ENCODE results near the gene MPPED1. TPM values are rescaled to one million over a fixed set of nuclear protein-coding genes. Genes with fewer than 3 reads are reported as not detected.

The MPPED1 gene
- total RNA-seq, 1 donor from 2014 or later: 0.37 TPM

DNA sequence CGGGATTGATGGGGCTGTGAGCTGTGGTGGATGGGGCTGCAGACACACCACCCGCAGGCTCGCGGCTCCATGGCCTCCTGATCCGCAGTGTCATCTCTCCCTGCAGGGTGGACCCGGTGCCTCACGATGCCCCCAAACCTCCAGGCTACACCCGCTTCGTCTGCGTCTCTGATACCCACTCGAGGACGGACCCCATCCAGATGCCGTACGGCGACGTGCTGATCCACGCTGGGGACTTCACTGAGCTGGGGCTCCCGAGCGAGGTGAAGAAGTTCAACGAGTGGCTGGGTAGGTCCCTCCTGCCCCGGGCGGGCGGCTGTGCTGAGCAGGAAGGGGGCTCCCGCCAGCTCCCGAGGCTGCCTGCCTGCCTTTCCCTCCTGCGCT is 23.1 kb downstream of the MPPED1 start:
- Mint-ChIP-seq H3K36me3 (ENCODE audit: unreplicated experiment) (no peaks in the 10 kb centered on the region), H3K4me1 (ENCODE audit: low read depth, unreplicated experiment) (no peaks in the 10 kb centered on the region), H3K27me3 (ENCODE audit: unreplicated experiment) (peaks cover 13% of the 10 kb centered on the region), H3K9me3 (ENCODE audit: unreplicated experiment) (peaks cover 8% of the 10 kb centered on the region), H3K4me3 (ENCODE audit: unreplicated experiment) (no peak overlapping the region), H3K27ac (ENCODE audit: unreplicated experiment) (no peak overlapping the region)
- DNase-seq: no peak
- TF ChIP-seq, protein P1, sequence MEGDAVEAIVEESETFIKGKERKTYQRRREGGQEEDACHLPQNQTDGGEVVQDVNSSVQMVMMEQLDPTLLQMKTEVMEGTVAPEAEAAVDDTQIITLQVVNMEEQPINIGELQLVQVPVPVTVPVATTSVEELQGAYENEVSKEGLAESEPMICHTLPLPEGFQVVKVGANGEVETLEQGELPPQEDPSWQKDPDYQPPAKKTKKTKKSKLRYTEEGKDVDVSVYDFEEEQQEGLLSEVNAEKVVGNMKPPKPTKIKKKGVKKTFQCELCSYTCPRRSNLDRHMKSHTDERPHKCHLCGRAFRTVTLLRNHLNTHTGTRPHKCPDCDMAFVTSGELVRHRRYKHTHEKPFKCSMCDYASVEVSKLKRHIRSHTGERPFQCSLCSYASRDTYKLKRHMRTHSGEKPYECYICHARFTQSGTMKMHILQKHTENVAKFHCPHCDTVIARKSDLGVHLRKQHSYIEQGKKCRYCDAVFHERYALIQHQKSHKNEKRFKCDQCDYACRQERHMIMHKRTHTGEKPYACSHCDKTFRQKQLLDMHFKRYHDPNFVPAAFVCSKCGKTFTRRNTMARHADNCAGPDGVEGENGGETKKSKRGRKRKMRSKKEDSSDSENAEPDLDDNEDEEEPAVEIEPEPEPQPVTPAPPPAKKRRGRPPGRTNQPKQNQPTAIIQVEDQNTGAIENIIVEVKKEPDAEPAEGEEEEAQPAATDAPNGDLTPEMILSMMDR (IDR thresholded peaks at IDR 0.05; ENCODE audit: partially characterized antibody, unreplicated experiment): no peak

DNA sequence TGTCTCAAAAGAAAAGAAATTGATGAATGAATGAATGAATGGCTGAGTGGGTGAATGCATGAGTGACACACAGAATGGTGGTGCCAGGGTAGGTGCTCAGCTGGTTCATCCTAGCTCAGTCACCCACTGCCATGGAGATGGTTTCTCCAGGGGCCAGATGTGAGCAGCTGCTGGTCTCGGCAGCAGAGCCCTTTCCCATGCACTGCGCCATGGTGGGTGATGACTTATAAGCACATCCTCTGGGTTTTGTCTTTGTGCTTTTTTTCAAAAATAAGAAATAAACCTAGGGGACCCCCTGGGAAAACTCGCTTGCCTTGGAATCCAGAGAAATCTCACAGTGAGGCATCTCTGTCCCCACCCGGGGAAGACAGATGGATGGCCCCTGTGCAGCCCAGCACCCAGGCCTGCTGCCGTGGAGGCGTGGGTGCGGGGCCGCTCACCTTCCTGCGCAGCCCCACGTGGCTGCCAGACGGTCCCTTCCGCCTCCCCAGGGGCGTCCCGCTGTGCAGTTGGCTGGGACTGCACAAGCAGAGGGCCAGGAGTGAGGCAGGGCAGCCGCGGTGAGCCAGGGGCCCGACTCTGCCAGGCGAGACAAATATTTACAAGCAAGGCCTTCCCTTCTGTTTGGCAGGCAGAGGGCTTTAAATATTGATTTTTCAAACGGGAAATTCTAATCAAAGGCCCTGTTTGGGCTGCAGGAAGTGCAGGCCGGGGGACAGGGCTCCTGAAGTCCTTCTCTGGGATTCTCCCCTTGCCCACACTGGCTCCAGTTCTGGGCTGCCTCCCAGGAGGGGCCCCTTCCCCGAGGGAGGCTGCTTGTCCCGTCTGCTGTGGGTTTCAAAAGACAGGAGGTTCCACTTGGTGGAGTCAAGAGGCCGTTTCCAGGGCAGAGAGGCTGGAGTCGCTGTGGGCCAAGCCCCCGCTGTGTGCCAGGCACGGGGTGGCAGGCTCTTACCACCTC is 24.3 kb downstream of the MPPED1 start:
- TF ChIP-seq, protein P1 (IDR thresholded peaks at IDR 0.05; ENCODE audit: partially characterized antibody, unreplicated experiment): no peak
- H3K9me3 Mint-ChIP-seq (ENCODE audit: unreplicated experiment): peaks cover 11% of the 10 kb centered on the region
- peaks cover 18% of the 10 kb centered on the region for H3K27me3 Mint-ChIP-seq (ENCODE audit: unreplicated experiment)
- no peak for DNase-seq
- H3K27ac Mint-ChIP-seq (ENCODE audit: unreplicated experiment): no peak overlapping the region
- H3K4me3 Mint-ChIP-seq (ENCODE audit: unreplicated experiment): no peak overlapping the region
- no peaks in the 10 kb centered on the region for H3K4me1 Mint-ChIP-seq (ENCODE audit: low read depth, unreplicated experiment)
- no peaks in the 10 kb centered on the region for H3K36me3 Mint-ChIP-seq (ENCODE audit: unreplicated experiment)

DNA sequence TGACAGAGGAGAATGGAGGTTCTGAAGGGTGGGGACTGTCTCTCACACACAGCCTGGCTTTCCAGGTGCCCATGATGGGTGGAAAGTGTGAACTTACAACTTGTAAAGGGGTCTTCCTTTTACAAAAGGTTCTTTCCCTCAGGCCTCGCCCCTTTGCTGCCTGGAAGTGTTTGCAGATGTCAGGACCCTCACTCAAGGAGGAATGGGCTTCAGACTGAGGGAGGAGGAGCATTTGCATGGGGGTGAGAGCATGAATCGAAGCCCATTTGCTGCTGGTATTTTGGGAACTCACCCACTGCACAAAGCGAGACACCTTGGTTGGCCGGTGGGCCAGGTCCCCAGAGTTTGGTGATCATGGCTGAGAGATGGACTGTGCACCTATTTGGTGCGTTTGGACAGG is 25.1 kb downstream of the MPPED1 start:
- Mint-ChIP-seq H3K36me3 (ENCODE audit: unreplicated experiment) (no peaks in the 10 kb centered on the region), H3K27ac (ENCODE audit: unreplicated experiment) (no peak overlapping the region), H3K9me3 (ENCODE audit: unreplicated experiment) (peaks cover 11% of the 10 kb centered on the region), H3K4me3 (ENCODE audit: unreplicated experiment) (no peak overlapping the region), H3K27me3 (ENCODE audit: unreplicated experiment) (peaks cover 19% of the 10 kb centered on the region), H3K4me1 (ENCODE audit: low read depth, unreplicated experiment) (no peaks in the 10 kb centered on the region)
- no peak for DNase-seq
- TF ChIP-seq, protein P1 (IDR thresholded peaks at IDR 0.05; ENCODE audit: partially characterized antibody, unreplicated experiment): no peak

DNA sequence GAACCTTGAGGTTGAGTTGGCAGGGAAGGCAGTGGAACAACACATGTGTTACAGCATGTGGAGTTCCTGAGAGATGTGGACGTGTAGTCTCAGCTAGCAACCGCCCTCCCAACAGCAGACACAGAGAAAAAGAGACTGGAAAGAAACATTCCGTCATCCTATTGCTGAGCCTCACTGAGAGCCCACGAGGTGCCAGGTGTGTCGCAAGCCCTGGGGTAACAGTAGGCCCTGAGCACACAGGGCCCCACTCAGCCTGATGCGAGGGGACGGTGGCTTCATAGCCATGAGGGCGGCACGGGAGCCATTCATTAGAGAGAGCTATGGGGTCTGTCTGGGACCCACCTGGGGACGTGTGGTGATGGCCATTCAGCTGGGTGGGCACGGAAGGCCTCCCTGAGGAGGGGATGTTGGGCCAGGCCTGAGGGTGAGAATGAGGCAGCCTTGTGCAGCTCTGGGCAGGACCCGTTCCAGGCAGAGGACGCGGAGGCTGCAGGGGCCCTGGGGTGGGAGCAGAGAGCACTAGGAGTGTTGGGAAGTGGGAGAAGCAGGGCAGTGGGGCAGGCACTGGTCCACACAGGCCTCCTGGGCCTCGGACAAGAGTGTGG is 26.2 kb downstream of the MPPED1 start:
- TF ChIP-seq, protein P1 (IDR thresholded peaks at IDR 0.05; ENCODE audit: partially characterized antibody, unreplicated experiment): no peak
- H3K27ac Mint-ChIP-seq (ENCODE audit: unreplicated experiment): no peak overlapping the region
- no peak for DNase-seq
- no peak overlapping the region for H3K4me3 Mint-ChIP-seq (ENCODE audit: unreplicated experiment)
- no peaks in the 10 kb centered on the region for H3K4me1 Mint-ChIP-seq (ENCODE audit: low read depth, unreplicated experiment)
- peaks cover 18% of the 10 kb centered on the region for H3K27me3 Mint-ChIP-seq (ENCODE audit: unreplicated experiment)
- H3K9me3 Mint-ChIP-seq (ENCODE audit: unreplicated experiment): peaks cover 11% of the 10 kb centered on the region
- H3K36me3 Mint-ChIP-seq (ENCODE audit: unreplicated experiment): no peaks in the 10 kb centered on the region
